NK-92 (cell line): ENCODE data around the gene DHTKD1.
"Not testable (repeated sequence)": the region's sequence is repeated elsewhere in the genome, so short reads cannot be mapped to it uniquely, and the experiment has no call there.

Source experiments
- DNase-seq: peaks from one replicate; lab custom pipeline; 2025; ENCODE audit not compliant: unreplicated experiment; lab: John Stamatoyannopoulos, UW

DHTKD1 gene

GRCh38 chr10:12067336-12067735 is 1.4 kb upstream of the DHTKD1 start:
- no peak for DNase-seq

GRCh38 chr10:12071441-12071840 is 2.7 kb downstream of the DHTKD1 start:
- DNase-seq, result not testable (repeated sequence)

GRCh38 chr10:12073526-12073925 is 4.8 kb downstream of the DHTKD1 start:
- no peak for DNase-seq

GRCh38 chr10:12077580-12078180 is 8.9 kb downstream of the DHTKD1 start:
- no peak for DNase-seq

DNA sequence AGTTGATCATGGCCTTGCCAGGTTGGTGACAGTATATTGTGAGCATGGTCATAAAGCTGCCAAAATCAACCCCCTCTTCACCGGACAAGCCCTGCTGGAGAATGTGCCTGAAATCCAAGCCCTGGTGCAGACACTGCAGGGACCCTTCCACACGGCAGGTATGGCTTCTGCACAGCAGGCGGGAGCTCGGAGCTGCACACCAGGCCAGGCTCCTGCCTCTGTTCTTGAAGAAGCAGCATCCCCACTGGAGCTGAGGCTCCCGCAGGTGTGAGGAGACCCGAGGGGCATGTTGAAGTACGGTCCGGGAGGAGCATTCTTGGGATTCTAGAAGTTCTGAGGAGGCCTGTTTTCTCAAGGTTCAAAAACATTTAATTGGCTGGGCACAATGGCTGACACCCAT is 12.7 kb downstream of the DHTKD1 start:
- no peak for DNase-seq

GRCh38 chr10:12081879-12082557 is 13.3 kb downstream of the DHTKD1 start:
- no peak for DNase-seq

DNA sequence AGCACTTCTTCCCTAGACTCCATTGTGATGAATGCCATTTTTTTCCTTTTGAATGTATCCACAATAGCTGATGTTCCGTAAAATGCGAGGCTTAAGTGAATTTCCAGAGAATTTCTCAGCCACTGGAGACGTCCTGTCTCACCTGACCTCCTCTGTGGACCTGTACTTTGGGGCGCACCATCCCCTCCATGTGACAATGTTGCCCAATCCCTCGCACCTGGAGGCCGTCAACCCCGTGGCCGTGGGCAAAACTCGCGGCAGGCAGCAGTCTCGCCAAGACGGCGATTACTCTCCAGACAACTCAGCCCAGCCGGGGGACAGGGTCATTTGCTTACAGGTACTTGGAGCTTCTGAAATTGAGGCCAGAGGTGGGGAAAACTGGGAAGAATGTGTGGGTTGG is 20.2 kb downstream of the DHTKD1 start:
- DNase-seq, result no peak

GRCh38 chr10:12091421-12091820 is 22.7 kb downstream of the DHTKD1 start:
- DNase-seq, result no peak

GRCh38 chr10:12097361-12097760 is 28.6 kb downstream of the DHTKD1 start:
- not testable (repeated sequence) for DNase-seq

- DNase-seq, result no peak
These were observed 29.0 kb downstream of the DHTKD1 start for GRCh38 chr10:12097791-12098190.

GRCh38 chr10:12098966-12099365 is 30.2 kb downstream of the DHTKD1 start:
- DNase-seq, result no peak

DNA sequence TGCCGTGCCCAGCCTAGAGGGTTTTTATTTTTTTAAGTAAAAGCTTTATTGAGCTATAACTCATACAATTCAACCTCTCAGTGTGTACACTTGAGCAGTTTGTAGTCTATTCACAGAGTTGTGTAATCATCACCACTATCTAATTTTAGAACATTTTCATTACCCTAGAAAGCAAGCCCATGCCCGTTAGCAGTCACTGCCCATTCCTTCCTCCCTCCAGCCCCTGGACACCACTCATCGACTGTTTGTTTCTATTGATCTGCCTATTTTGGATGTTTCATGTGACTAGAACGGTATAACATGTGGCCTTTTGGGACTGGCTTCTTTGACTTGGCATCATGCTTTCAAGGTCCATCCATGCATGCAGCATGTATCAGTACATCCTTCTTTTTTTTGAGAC is 35.0 kb downstream of the DHTKD1 start:
- no peak for DNase-seq

DNA sequence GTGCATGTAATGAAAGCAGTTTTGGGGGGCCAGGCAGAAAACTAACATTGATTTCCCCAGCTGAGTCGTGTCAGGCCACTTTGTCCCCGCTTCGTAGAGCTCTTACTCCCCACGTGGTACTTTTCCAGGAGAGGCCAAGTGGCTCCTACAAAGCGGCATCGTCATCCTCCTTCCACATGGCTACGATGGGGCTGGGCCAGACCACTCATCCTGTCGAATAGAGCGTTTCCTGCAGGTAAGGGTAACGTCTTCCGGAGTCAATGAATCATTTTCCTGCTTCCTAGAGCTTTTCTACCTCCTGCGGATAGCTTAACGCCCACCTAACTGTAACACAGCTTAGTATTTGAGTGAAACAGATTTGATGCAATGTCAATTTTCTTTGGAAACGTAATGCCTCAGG is 39.0 kb downstream of the DHTKD1 start:
- no peak for DNase-seq

GRCh38 chr10:12109286-12109685 is 40.5 kb downstream of the DHTKD1 start:
- DNase-seq, result no peak

GRCh38 chr10:12111528-12111927 is 42.8 kb downstream of the DHTKD1 start:
- no peak for DNase-seq

DNA sequence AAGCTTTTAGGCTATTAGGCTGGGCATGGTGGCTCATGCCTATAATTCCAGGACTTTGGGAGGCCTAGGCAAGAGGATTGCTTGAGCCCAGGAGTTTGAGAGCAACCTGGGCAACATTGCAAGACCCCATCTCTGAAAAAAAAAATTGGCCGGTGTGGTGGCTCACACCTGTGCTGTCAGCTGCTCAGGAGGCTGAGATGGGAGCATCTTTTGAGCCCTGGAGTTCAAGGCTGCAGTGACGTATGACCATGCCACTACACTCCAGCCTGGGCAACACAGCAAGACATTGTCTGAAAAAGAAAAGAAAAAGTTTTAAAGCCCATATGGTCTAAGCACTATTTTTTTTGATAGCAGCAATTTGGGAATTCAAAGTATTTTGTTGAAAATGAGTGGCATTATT is 44.9 kb downstream of the DHTKD1 start:
- no peak for DNase-seq

GRCh38 chr10:12121673-12122072 is 52.9 kb downstream of the DHTKD1 start:
- DNase-seq, result no peak

GRCh38 chr10:12129222-12130111 is 60.7 kb downstream of the DHTKD1 start, which contains the start of gene SEC61A2:
Gene SEC61A2 (plus strand): TSS chr10:12129677. CDS start chr10:12129788, 111 bp downstream.
- peak; percentile 75 for DNase-seq

- DNase-seq, result no peak
These were observed 61.6 kb downstream of the DHTKD1 start for GRCh38 chr10:12130237-12130872.

DNA sequence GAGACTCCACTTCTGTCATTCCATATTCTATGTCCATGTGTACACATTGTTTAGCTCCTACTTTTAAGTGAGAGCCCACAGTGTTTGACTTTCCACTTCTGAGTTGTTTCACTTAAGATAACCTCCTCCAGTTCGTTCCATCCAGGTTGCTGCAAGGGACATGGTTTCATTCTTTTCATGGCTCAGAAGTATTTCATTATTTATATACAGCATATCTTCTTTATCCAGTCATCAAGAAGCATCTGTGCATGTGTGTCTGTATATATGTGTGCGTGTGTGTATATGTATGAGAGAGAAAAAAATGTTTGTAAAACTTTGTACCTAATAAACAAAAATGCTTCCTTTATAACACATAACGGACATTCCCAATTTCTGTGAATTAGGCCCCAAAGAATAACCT is 66.9 kb downstream of the DHTKD1 start:
- no peak for DNase-seq

DNA sequence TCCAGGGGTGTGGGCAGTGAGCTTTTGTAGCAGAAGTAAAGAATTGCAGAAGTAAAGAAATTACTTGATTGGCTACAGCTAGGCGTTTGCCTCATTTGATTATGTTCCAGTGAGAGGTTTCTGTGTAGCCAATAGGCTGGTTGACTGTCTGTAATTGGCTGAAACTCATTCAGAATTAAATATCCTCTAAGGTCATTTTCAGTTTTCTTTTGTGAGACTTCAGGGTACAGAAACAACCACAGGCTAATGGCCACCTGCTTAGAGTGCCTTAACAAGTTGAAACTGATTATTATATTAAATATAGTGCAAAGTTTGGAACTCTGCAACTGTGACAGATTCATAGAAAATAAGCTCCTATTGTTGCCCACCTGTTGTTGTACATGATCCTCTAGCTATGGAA is 71.3 kb downstream of the DHTKD1 start:
- DNase-seq, result no peak
